Stimulated activated CD4-positive, alpha-beta T cell treated with anti-CD3 and anti-CD28 coated beads, TNF-alpha, amount 100 ng/mL, for 4 hours (primary cell): Measurements from ENCODE around the gene SMIM13.

Source experiments
- DNase-seq, 3 experiments: peaks; one replicate each; pipeline ENCODE4 v3.0.0-alpha.2; 2020; ENCODE audit warnings: low read depth in 3 of 3

Gene SMIM13

DNA sequence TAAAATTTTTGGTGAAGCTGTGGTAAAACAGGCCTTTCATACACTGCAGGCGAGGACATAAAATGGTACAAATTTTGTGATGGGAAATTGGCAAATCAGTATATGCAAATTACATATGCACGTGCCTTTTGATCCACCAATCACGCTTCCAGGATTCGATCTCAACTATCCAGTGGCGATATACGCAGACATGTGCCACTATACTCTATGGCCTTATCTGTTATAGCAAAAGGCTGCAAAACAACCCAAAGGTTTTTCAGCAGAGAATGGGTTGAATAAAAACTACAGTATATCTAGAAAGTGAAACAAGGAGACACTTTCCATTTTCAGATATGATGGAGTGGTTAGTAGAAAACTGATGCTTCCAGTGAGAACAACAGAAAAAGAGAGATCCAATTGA is 59.8 kb downstream of the SMIM13 start:
- DNase-seq, result no peak

GRCh38 chr6:11155589-11155988 is 62.0 kb downstream of the SMIM13 start:
- no peak for DNase-seq

- DNase-seq, result no peak
These were observed 66.6 kb downstream of the SMIM13 start for GRCh38 chr6:11160199-11160598.

DNA sequence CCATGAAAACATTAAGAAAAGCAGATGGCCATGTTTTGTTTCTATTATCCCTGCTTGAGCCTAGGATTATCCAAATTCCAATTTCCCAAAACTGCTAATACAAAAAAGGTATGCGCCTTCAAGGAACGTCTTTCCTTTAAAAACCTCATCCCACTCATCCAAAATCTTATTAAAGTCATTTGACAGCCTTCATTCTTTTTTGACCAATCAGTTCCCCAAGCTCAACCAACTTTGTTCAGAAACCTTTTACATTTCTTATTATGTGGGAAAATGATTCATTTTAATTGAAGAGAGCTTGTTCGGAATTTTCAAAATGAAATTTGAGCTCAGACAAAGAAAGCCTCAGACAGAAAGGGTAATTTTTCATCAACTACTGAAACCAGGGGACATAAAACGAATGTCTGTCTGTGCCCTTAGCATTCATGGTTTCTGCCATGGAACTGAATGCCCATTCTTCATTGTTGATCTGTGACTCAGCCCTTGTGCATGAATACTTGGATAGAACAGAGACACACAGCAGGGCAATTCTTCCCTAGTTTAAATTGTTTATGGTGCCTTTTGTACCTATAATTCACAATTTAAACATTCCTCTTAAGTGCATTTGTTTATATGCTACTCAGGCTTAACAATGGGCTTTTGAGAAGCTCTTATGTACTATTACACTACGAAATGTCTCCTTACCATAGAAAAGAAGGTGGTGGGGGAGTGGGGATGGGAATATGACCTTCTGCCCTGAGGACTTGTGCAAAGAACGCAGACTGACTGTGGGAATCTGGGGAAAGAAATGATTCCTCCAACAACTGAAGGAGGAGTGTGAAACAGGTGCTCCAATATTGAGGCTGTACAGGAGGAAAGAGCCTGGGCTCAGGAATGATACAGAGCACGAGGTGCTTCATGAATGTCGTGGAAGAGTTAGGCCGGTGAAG is 67.7 kb downstream of the SMIM13 start:
- DNase-seq, result no peak

GRCh38 chr6:11162262-11162661 is 68.6 kb downstream of the SMIM13 start:
- DNase-seq, result no peak

DNA sequence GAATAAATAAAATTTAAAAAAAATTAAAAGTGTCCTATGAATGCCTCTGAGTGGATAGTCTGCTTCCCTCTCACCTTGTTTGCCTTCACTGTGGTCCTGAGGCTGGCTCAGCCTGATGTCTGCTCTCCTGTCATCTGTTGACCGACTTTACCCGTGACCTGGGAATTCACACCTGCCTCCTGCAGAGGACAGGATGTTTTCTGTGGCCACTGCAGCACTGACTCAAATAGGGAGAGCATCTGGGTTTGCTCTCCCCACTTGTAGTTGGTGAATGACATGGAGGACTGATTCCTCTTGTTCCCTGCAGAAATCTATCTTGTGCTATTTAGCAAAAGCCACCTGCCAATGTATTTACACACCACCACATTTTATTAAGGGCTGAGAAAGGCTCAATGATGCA is 70.3 kb downstream of the SMIM13 start:
- DNase-seq, result no peak

DNA sequence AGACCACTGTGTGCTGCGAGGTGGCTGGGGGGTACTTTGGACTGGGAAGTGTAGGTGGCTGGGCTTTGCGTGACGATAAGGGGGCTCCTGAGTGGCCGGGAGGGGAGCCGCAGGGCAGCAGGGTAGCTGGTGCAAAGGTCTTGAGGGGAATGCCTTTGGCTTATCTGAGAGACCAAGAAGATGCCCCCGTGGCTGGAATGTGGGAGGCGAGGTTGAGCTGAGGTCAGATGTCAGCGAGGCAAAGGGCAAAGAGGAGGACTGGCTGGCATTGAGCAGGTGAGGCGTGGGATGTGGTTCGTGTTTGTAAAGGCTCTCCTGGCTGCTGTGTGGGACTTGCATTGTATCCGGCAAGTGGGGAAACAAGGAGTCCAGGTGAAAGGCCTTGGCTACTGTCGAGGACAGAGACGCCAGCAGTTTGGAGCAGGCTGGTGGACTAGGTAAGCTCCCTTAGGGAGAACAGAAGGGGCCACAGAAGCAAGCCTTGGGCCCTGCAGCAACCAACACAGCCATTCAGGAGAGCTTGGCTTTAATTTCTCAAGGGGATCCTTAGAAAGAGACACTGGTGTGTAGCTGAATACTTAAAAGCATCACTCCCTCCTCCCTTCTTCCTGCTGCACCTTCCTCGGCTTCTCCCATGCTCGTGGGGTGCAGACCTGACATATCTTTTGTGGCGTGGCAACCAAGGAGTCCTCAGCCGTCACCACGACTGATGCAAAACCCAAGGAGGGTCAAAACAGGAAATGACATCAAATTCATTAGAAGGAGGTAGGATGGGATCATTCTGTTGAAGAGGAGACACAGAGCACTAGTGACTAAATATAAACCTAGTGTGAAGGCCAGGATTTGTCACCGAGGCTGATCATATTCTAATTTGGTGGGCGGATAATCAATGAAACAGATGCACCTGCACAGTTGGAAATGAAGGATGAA is 71.3 kb downstream of the SMIM13 start:
- DNase-seq, result no peak

- DNase-seq, result no peak
These were observed 73.3 kb downstream of the SMIM13 start for GRCh38 chr6:11166948-11167347.

DNA sequence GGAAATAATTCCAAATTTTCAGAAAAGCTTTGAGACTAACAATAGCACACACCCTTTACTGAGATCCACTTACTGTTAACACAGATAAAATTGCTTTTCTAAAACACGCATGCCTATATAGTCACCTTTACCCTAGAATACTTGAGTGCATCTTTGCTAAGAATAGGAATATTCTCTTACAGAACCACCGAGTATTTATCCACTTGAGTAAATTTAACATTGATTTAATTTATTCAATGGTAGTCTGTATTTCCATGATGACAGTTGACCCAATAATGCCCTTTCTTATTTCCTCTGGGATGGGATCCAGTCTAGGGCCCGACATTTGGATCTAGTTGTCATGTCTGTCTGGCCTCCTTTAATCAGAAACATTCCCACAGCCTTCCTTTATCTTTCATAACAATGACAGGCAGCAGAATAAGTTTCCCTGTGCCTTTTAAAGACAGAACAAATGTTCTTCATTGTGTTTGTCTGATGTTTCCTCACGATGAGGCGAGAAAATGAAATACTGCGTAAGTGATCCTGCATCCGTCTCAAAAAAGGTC is 74.5 kb downstream of the SMIM13 start:
- DNase-seq, result no peak

GRCh38 chr6:11171952-11172351 is 78.3 kb downstream of the SMIM13 start:
- DNase-seq, result no peak

DNA sequence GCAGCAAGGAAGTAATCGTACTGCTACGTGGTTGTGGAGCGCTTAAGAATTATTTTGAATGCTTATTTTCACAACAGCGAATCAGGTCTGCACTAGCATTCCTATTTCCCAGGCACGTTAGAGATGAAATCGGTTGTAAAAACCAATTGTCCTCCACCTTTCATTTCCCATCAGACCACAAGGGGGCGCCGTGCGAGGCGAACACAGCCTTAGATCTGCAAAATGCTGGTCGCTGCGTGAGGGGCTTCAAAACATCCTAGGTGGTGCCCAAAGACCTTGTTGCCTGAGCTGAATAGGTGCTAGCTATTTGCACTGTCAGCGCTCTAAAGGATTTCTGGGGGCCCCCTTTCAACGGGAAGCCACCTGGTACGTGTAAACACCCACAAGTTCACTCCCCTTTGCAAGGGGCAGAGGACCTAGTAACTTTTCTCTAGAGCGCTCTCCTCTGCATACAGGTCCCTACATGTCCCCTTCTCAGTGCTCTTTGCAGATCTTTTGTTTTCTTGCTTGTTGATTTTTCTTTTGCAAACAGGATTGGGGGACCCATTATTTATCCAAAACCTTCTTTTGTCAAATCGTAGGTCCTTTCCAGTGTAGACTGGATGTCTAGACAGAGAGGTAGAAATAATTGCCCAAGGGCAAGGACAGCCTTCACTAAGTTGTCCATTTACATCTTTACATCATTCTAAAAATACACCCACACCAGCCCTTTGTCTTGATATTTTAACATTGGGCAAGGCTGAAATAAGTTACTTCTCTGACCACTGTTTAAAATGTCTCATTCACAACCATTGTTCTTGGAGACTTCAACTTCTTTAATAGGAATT is 79.1 kb downstream of the SMIM13 start:
- DNase-seq, result peak; percentile 47 to 71 (median 66)

- no peak for DNase-seq
These were observed 80.6 kb downstream of the SMIM13 start for GRCh38 chr6:11174242-11174611.

- DNase-seq, result no peak
These were observed 83.6 kb downstream of the SMIM13 start for GRCh38 chr6:11177271-11177670.

DNA sequence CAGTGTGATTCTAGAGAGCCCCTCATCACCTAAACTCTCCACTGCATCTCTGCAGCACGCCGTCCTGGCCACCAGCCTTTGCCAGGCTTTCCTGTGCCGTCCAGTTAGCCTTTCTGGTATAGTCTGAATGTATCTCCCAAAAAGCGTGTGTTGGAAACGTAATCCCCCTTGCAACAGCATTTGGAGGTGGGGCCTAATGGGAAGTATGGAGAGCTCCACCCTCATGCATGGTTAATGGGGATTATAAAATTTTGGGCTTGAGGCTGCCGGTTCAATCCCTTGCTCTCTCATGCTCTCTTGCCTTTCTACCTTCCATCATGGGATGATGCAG is 85.4 kb downstream of the SMIM13 start:
- DNase-seq, result no peak

GRCh38 chr6:11179419-11180202 is 86.0 kb downstream of the SMIM13 start:
- DNase-seq, result no peak

GRCh38 chr6:11181478-11182136 is 88.0 kb downstream of the SMIM13 start:
- DNase-seq, result no peak

DNA sequence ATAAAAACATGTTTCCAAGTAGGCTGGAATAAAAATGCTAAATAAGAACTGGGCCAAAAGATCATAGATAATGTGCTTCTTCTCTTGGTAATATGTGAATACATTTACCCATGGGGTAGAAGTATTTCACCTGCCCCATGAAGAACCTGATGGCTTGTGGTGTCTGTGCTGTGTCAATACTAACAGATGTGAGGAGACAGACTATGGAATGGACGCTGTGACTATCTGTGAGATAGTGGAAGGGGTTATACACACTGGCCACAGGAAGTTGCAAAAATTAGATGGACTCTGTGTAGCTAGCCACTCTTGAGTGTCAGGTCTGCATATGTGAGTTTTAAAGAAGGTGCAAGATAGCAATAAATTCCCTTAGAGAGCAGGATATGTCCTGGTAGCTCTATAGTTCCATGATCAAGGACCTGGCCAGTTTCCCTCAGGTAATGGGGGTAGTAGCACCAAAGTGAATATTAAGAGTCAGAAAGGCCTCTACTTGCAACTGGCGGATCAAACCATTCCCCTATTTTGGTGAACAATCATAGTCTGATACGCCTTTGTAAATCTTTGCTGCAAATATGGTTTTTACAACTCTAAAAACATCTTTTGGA is 90.2 kb downstream of the SMIM13 start:
- no peak for DNase-seq

- no peak for DNase-seq
These were observed 91.7 kb downstream of the SMIM13 start for GRCh38 chr6:11185204-11185842.

GRCh38 chr6:11187301-11187700 is 93.7 kb downstream of the SMIM13 start:
- DNase-seq, result no peak
